Measurements from ENCODE around the gene ABHD2.

Gene ABHD2

GRCh38 chr15:89074402-89075012 lies 13.7 kb upstream of the ABHD2 start:
- no peak for TF ChIP-seq CTCF (IDR thresholded peaks at IDR 0.05; ENCODE audit: low read depth, low read length)
- DNase-seq (ENCODE audit: low read depth, low spot score) = no peak
- no peak overlapping the region for H3K4me3 ChIP-seq (ENCODE audit: low read depth, low read length)
- in situ Hi-C loops (cut with HindIII; ENCODE audit: low sequenced_read_pairs) = no loop called here

GRCh38 chr15:89075101-89075640 lies 13.1 kb upstream of the ABHD2 start:
- in situ Hi-C loops (cut with HindIII; ENCODE audit: low sequenced_read_pairs) = no loop called here
- DNase-seq (ENCODE audit: low read depth, low spot score) = no peak

GRCh38 chr15:89075846-89076245 lies 12.4 kb upstream of the ABHD2 start:
- TF ChIP-seq CTCF (IDR thresholded peaks at IDR 0.05; ENCODE audit: low read depth, low read length) = no peak
- in situ Hi-C loops (cut with HindIII; ENCODE audit: low sequenced_read_pairs) = no loop called here
- no peak overlapping the region for H3K4me3 ChIP-seq (ENCODE audit: low read depth, low read length)
- no peak for DNase-seq (ENCODE audit: low read depth, low spot score)

More at GRCh38 chr15:89075101-89075640, 13.1 kb upstream of the ABHD2 start:
- H3K4me3 ChIP-seq (ENCODE audit: low read depth, low read length) = no peak overlapping the region
- no peak for TF ChIP-seq CTCF (IDR thresholded peaks at IDR 0.05; ENCODE audit: low read depth, low read length)

- no peak for DNase-seq (ENCODE audit: low read depth, low spot score)
- no peak for TF ChIP-seq CTCF (IDR thresholded peaks at IDR 0.05; ENCODE audit: low read depth, low read length)
- in situ Hi-C loops (cut with HindIII; ENCODE audit: low sequenced_read_pairs) = no loop called here
- no peak overlapping the region for H3K4me3 ChIP-seq (ENCODE audit: low read depth, low read length)
These were observed 10.5 kb upstream of the ABHD2 start for GRCh38 chr15:89077750-89078149.

GRCh38 chr15:89078851-89079810 lies 9.1 kb upstream of the ABHD2 start:
- no peak overlapping the region for H3K4me3 ChIP-seq (ENCODE audit: low read depth, low read length)
- in situ Hi-C loops (cut with HindIII; ENCODE audit: low sequenced_read_pairs) = no loop called here
- no peak for TF ChIP-seq CTCF (IDR thresholded peaks at IDR 0.05; ENCODE audit: low read depth, low read length)
- no peak for DNase-seq (ENCODE audit: low read depth, low spot score)

GRCh38 chr15:89081878-89082277 lies 6.4 kb upstream of the ABHD2 start:
- no peak overlapping the region for H3K4me3 ChIP-seq (ENCODE audit: low read depth, low read length)
- no peak for TF ChIP-seq CTCF (IDR thresholded peaks at IDR 0.05; ENCODE audit: low read depth, low read length)
- in situ Hi-C loops (cut with HindIII; ENCODE audit: low sequenced_read_pairs) = no loop called here
- no peak for DNase-seq (ENCODE audit: low read depth, low spot score)

All from astrocyte of the spinal cord (primary cell).